Hindlimb muscle (tissue), 1 donor: ENCODE measurements around the gene APC2. TPM values are rescaled to one million over a fixed set of nuclear protein-coding genes. Genes with fewer than 3 reads are reported as not detected.
"Not testable (repeated sequence)": the region's sequence is repeated elsewhere in the genome, so short reads cannot be mapped to it uniquely, and the experiment has no call there.

Experiments used
- DNase-seq: peaks from one replicate; pipeline ENCODE4 v3.0.0-alpha.2; 2013
- polyA plus RNA-seq: library from polyadenylated mRNA; unstranded; fragments of 120-200 nt; gene quantifications from one replicate; pipeline ENCODE4 v1.2.1, GENCODE V29; 2013; ENCODE audit not compliant: insufficient read length

APC2 gene
- polyA plus RNA-seq, 1 donor = 1.1 TPM

DNA sequence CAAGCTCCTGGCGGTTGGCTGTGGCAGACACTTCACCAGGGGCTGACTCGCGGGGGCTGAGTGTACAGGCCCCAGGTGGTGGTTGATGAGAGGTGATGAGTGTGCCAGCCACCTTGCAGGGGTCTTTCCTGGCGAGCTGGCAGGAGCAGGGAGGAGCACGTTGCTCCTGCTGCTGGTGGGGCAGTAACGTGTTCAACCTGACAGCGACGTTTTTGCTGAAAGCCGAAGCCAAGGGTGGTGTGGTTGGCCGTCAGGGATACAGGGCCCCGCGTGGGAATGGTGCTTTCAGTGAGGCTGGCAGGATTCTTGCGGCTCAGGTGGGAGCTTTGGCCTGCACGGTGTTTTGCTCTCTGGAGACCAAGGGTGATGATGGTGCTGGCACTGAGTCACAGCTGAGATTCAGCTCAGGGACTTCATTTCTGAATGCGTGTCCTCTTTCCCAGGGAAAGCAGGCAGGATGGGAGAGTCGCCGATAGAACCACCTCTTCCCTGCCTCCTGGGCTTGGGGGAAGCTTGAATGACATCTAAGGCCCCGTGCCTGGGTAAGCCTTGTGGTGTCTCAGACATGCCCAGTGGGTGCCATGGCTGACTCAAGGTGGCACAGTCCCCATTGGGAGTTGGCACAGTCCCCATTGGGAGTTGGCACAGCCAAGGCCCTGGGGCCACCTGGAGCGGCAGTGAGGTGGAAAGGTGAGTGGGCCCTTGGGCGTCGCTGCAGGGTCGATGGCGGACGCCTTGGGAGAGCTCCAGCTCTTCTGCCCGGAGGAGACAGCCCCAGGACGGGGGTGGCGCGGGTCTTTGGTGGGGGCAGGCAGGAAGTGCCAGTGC is 33.7 kb upstream of the APC2 start:
- no peak for DNase-seq

DNA sequence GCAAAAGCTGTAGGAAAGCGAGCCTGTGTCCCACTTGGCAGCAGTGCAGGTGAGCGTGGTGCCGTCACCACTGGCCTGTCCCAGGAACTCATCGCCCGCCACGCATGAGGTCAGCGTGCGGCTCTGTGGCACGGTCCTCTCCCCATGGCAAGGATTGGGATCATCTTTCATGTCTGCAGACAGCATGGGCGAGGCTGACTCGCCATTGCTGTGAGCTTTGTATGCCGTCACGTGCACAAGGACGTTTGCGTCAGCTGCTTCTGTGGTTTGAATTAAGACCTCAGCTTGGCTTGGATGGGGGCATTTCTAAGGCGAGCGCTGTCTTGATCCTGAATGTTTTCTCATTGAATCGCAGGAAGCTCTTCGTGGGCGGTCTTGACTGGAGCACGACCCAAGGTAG is 32.8 kb upstream of the APC2 start:
- no peak for DNase-seq

DNA sequence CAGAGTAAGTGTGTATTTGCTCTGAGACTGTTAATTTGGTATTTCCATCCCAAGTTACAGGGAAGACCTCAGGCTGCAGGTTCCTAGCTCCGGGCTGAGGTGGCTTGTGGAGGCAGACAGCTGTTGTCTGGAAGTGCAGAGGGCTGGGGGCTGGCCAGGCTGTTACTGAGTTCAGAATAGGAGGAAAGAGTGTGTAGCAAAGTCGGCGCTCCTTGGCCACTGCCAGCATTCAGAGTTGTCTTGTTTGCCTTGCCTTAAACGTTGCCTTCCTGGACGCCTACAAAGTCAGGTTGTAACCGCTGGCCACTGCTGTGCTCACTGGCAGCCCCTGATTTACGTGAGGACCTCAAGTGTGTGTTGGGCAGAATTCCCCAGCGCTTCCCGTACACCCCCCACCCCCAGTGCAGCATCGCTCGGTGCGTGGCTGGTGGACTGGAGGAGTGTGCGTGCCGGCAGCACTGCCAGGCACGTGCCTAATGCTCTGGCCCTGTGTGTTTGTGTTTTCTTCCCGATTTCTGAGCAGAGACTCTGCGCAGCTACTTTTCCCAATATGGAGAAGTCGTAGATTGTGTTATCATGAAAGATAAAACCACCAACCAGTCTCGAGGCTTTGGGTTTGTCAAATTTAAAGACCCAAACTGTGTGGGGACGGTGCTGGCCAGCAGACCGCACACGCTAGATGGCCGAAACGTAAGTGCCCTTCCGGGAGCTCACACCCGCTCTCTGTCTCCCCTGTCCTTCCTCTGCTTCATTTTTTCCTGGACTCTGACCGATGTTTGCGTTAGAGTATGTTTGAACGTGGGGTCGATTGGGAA is 32.0 kb upstream of the APC2 start:
- DNase-seq = no peak

GRCh38 chr19:1418496-1418775 is 31.5 kb upstream of the APC2 start:
- no peak for DNase-seq

- no peak for DNase-seq
Observed at GRCh38 chr19:1418951-1419738, 30.8 kb upstream of the APC2 start.

DNA sequence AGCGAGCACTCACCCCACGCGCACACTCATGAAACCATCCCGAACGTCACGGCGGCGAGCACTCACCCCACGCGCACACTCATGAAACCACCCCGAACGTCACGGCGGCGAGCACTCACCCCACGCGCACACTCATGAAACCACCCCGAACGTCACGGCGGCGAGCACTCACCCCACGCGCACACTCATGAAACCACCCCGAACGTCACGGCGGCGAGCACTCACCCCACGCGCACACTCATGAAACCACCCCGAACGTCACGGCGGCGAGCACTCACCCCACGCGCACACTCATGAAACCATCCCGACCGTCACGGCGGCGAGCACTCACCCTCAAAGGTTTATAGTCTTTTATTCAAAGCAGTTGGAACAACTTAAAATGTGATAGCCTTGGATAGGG is 29.8 kb upstream of the APC2 start:
- not testable (repeated sequence) for DNase-seq

GRCh38 chr19:1420590-1420989 is 29.3 kb upstream of the APC2 start:
- no peak for DNase-seq

- no peak for DNase-seq
Observed at GRCh38 chr19:1421218-1421957, 28.5 kb upstream of the APC2 start.

DNA sequence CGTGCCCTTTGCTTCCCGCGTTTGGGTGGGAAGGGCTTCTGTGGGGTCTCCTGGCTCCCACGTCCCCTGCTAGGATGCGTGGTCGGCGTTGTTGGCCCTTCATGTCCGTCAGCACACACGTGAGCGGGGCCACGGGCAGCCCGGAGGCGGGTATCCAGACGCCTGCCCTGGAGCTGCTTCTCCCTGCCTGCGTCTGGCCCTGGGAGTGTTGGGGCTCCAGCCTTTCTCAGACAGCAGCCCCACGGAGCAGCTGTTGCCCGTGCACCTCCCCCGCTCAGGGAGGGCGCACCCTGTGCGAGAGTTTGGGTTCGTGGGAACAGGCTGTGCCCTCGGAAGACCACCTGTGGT is 28.0 kb upstream of the APC2 start:
- no peak for DNase-seq

DNA sequence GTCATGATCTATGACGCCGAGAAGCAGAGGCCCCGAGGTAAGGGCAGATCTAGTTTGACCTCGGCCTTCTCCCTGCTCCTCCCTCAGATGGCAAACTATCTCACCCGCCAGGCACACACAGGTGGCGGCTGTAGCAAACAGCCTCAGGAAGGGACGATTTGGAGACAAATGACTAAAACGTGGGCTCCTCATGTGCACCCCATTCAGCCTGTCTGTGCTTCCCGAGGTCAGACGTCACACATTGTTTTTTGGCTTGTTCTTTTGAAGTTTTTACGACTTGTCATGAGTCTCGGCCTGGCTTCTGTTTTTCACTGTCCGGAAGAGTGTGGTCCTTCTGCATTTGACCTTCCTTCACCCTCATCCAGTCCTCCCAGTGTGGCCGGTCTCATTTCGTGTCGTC is 27.6 kb upstream of the APC2 start:
- DNase-seq = no peak

DNA sequence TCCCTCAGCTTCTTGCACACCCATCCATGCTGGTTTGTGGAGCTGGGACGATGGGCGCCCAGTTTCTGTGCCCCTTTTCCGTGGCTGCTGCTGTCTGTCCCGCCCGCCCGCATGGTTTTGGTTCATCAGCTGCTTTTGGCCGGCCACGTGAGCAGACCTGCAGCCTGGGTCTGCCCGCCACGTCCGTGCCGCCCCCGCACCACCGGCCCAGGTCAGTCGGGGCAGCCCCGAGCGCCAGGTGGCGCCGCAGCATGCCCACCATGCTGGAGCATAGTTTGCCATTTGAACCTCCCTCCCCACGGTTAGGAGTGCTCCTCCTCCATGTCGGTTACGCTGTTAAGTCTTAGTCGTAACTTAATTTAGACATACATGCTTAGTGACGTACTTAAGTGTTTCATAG is 27.0 kb upstream of the APC2 start:
- DNase-seq = no peak

GRCh38 chr19:1423436-1424191 is 26.3 kb upstream of the APC2 start:
- no peak for DNase-seq

GRCh38 chr19:1424192-1424955 is 25.5 kb upstream of the APC2 start:
- no peak for DNase-seq

GRCh38 chr19:1425102-1425837 is 24.7 kb upstream of the APC2 start:
- no peak for DNase-seq

GRCh38 chr19:1425902-1426301 is 24.0 kb upstream of the APC2 start:
- no peak for DNase-seq

DNA sequence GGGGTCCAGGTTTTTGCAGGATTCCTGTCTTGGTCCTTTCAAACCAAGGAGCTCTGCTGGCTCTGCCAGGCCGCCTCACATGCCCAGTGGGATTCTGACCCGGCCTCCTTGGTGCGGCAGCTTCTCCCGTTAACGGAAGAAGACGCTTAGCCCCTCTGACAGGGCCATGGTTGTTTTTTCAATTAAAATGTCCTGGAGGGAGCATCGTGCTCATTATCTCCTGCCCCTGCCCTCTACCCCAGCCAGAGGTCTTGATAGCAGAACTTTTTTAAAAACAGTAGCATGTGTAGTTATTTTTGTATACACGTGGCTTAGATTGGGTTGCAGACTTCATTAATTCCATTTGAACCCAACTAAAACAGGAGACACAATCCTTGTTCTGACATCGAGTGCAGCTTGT is 23.2 kb upstream of the APC2 start:
- DNase-seq = no peak

GRCh38 chr19:1427221-1427920 is 22.6 kb upstream of the APC2 start:
- DNase-seq = no peak

- no peak for DNase-seq
Observed at GRCh38 chr19:1428738-1429391, 21.1 kb upstream of the APC2 start.

DNA sequence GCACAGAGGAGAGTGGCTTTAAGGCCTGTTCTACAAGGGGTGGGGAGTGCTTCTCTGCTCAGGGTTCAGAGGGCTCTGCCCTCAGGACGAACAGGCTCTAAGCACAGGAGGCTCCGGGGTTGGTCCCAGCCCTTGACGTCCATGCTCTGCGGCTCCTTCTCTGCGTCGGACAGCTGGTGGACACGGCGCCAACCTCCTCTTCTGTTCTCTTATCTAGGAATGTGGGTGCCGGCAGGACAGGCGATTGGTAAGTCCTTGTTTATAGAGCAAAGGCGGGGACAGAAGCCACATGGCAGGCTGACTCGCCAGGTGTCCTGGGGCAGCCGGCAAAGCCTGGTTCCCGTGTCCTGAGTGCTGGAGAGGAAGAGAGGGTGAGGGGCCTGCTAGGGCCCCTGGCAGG is 20.2 kb upstream of the APC2 start:
- no peak for DNase-seq
